Sigmoid colon (tissue), 7 donors: Measurements from ENCODE around the gene MACROD2. TPM values are rescaled to one million over a fixed set of nuclear protein-coding genes. Genes with fewer than 3 reads are reported as not detected.

ENCODE experiments used
- DNase-seq: peaks from one replicate; pipeline ENCODE4 v3.0.0-alpha.2; 2019
- H3K27ac ChIP-seq, 4 donors: fragments of 200-600 bp; sonication (generic); one replicate each; pipeline ENCODE4 v1.5.1; 2016 to 2019; ENCODE audit warnings: mild to moderate bottlenecking in 1 of 4
- H3K27me3 ChIP-seq, 3 donors: fragments of 200-600 bp; sonication (generic); one replicate each; pipeline ENCODE4 v1.5.1; 2019; ENCODE audit warnings: mild to moderate bottlenecking in 1 of 3
- H3K36me3 ChIP-seq, 4 donors: fragments of 200-600 bp; sonication (generic); one replicate each; pipeline ENCODE4 v1.5.1; 2016 to 2019
- H3K4me1 ChIP-seq, 4 donors: fragments of 200-600 bp; sonication (generic); one replicate each; pipeline ENCODE4 v1.5.1; 2017 to 2019
- H3K4me3 ChIP-seq, 4 donors: fragments of 200-600 bp; sonication (generic); one replicate each; pipeline ENCODE4 v1.5.1; 2017 to 2019; ENCODE audit warnings: mild to moderate bottlenecking in 2 of 4, moderate library complexity in 1 of 4
- H3K9me3 ChIP-seq, 4 donors: fragments of 200-600 bp in 3 of 4; sonication (generic) in 3 of 4; one replicate each; pipeline versions ENCODE4 v1.5.1 to v1.6.1; 2013 to 2019
- CTCF ChIP-seq, 4 experiments: fragments of 450-650 bp in 3 of 4; fragments of 200-600 bp in 1 of 4; IDR thresholded peaks; one replicate each; pipeline ENCODE4 v1.5.1; 2016 to 2019; ENCODE audit warnings: antibody characterized with exemption in 4 of 4, mild to moderate bottlenecking in 3 of 4, moderate library complexity in 2 of 4
- EP300 ChIP-seq, 4 donors: sonication (generic); formaldehyde crosslinking; IDR thresholded peaks; one replicate each; pipeline ENCODE4 v1.6.1; 2017; ENCODE audit warnings: antibody characterized with exemption in 4 of 4
- POLR2A ChIP-seq, 2 donors: fragments of 450-650 bp; IDR thresholded peaks; one replicate each; pipeline ENCODE4 v1.6.1; 2016; ENCODE audit warnings: antibody characterized with exemption in 2 of 2, mild to moderate bottlenecking in 2 of 2, moderate library complexity in 2 of 2
- POLR2AphosphoS5 ChIP-seq, 4 donors: sonication (generic); formaldehyde crosslinking; IDR thresholded peaks; one replicate each; pipeline ENCODE4 v1.6.1; 2017; ENCODE audit warnings: antibody characterized with exemption in 4 of 4
- WGBS, 2 donors: extraction: QIAGEN DNeasy Blood & Tissue Kit; methylation state at CpG; one replicate each; pipeline ENCODE4 v1.1.7; 2013; 5-methylcytosine and 5-hydroxymethylcytosine counted together
- intact Hi-C: fragments of 100-400 bp; cut with DNase I; formaldehyde crosslinking; loops from one replicate; pipeline ENCODE4 v1.15.1; 2023
- polyA plus RNA-seq, 3 donors: library from polyadenylated mRNA; stranded (reverse); fragments of 200-250 nt; gene quantifications; one replicate each; pipeline ENCODE4 v1.2.3, GENCODE V29; 2013
- total RNA-seq, 4 donors: library from RNA; depleted of rRNA; stranded (reverse); fragments of >200 nt; gene quantifications; one replicate each; pipeline ENCODE4 v1.1.0, GENCODE V29; 2016
- donor health status: healthy with polysubstance abuse.
- donor health status: Bipolar disorder and iron deficiency.
- donor health status: healthy.

The MACROD2 gene
- total and polyA plus RNA-seq, 7 donors = 1.2 to 22.4 (median 5.8) TPM

GRCh38 chr20:14910126-14910525 is 914.8 kb downstream of the MACROD2 start:
- TF ChIP-seq POLR2A (IDR thresholded peaks at IDR 0.05) = no peak
- no peak for TF ChIP-seq EP300 (IDR thresholded peaks at IDR 0.05)
- no peak for TF ChIP-seq CTCF (IDR thresholded peaks at IDR 0.05)
- no peak for TF ChIP-seq POLR2AphosphoS5 (IDR thresholded peaks at IDR 0.05)
- Histone ChIP-seq H3K4me1 (peaks cover 0 to 13% (median 5%) of the 10 kb centered on the region in 4 donors), H3K27ac (no peak overlapping the region), H3K27me3 (no peaks in the 10 kb centered on the region), H3K4me3 (no peak overlapping the region), H3K36me3 (no peaks in the 10 kb centered on the region), H3K9me3 (no peaks in the 10 kb centered on the region)
- no peak for DNase-seq
- intact Hi-C loops = loop anchor here (10.0 kb wide), 1 partner anchor 735 kb away; no protein-coding TSS in a partner anchor
- 97 to 98% methylated on average over 2 of the region's 2 CpGs for WGBS, 2 donors

- intact Hi-C loops = loop anchor here (10.0 kb wide), 1 partner anchor 731 kb away; no protein-coding TSS in a partner anchor
- Histone ChIP-seq H3K27ac (no peak overlapping the region), H3K36me3 (no peaks in the 10 kb centered on the region), H3K9me3 (no peaks in the 10 kb centered on the region), H3K4me3 (no peak overlapping the region), H3K27me3 (no peaks in the 10 kb centered on the region), H3K4me1 (peaks cover 0 to 26% (median 19%) of the 10 kb centered on the region in 4 donors)
- 86 to 91% methylated on average over 6 of the region's 6 CpGs for WGBS, 2 donors
- TF ChIP-seq EP300 (IDR thresholded peaks at IDR 0.05) = no peak
- TF ChIP-seq POLR2AphosphoS5 (IDR thresholded peaks at IDR 0.05) = no peak
- TF ChIP-seq POLR2A (IDR thresholded peaks at IDR 0.05) = no peak
- TF ChIP-seq CTCF (IDR thresholded peaks at IDR 0.05) = no peak
- DNase-seq = no peak
Measured at GRCh38 chr20:14913896-14914620, 918.7 kb downstream of the MACROD2 start.

- no peak for DNase-seq
- no peaks in the 10 kb centered on the region for H3K27me3 ChIP-seq
- no peak overlapping the region for H3K4me3 ChIP-seq
- no peaks in the 10 kb centered on the region for H3K36me3 ChIP-seq
- no peaks in the 10 kb centered on the region for H3K9me3 ChIP-seq
- peak overlapping the region in 2 of 4 donors; percentile 42 to 55 for H3K27ac ChIP-seq
- intact Hi-C loops = loop anchor here (10.0 kb wide), 1 partner anchor 730 kb away; no protein-coding TSS in a partner anchor
- TF ChIP-seq CTCF (IDR thresholded peaks at IDR 0.05) (no peak), POLR2A (IDR thresholded peaks at IDR 0.05) (no peak), EP300 (IDR thresholded peaks at IDR 0.05) (no peak)
- 81 to 87% methylated on average over 2 of the region's 2 CpGs for WGBS, 2 donors
- peaks cover 0 to 32% (median 25%) of the 10 kb centered on the region in 4 donors for H3K4me1 ChIP-seq
Measured at GRCh38 chr20:14914633-14915032, 919.3 kb downstream of the MACROD2 start.

GRCh38 chr20:14915356-14915755 is 920.0 kb downstream of the MACROD2 start:
- no peaks in the 10 kb centered on the region for H3K36me3 ChIP-seq
- no peak for TF ChIP-seq POLR2A (IDR thresholded peaks at IDR 0.05)
- peak in 2 of 4 donors; percentile 91 to 94 for TF ChIP-seq POLR2AphosphoS5 (IDR thresholded peaks at IDR 0.05)
- peak in 1 of 4 donors; percentile 30 for TF ChIP-seq EP300 (IDR thresholded peaks at IDR 0.05)
- no peak for TF ChIP-seq CTCF (IDR thresholded peaks at IDR 0.05)
- intact Hi-C loops = loop anchor here (10.0 kb wide), 1 partner anchor 729 kb away; no protein-coding TSS in a partner anchor
- H3K9me3 ChIP-seq = no peaks in the 10 kb centered on the region
- H3K27me3 ChIP-seq = no peaks in the 10 kb centered on the region
- H3K4me1 ChIP-seq = peaks cover 0 to 39% (median 31%) of the 10 kb centered on the region in 4 donors
- 70 to 87% methylated on average over 8 of the region's 8 CpGs for WGBS, 2 donors
- peak overlapping the region in 3 of 4 donors; percentile 42 to 66 (median 55) for H3K27ac ChIP-seq
- H3K4me3 ChIP-seq = peak overlapping the region; percentile 6 to 34 (median 16)
- DNase-seq = peak; percentile 68
